GM18951 (cell line): ENCODE data around the gene ZNF70.

Experiments
- POLR2A ChIP-seq: IDR thresholded peaks from 4 replicates; pipeline ENCODE4 v1.6.1; 2011; ENCODE audit warnings: mild to moderate bottlenecking; ENCODE audit not compliant: insufficient read length, insufficient read depth; ENCODE audit errors: extremely low read depth
- in situ Hi-C: fragments of 300-500 bp; cut with MboI; formaldehyde crosslinking; loops from one replicate; pipeline ENCODE4 v1.12.0; 2022; ENCODE audit warnings: low sequenced_read_pairs, mixed read lengths, inconsistent platforms; ENCODE audit not compliant: unreplicated experiment

The ZNF70 gene

GRCh38 chr22:23774114-23774921 lies 23.4 kb upstream of the ZNF70 start:
- no peak for TF ChIP-seq POLR2A
- in situ Hi-C loops = loop anchor here (10.0 kb wide), 1 partner anchor 60 kb away; the partner anchor contains the start of gene DERL3

- in situ Hi-C loops = loop anchor here (10.0 kb wide), 1 partner anchor 61 kb away; the partner anchor contains the start of gene DERL3
- TF ChIP-seq POLR2A = no peak
These were observed 22.7 kb upstream of the ZNF70 start for GRCh38 chr22:23773483-23774113.

- in situ Hi-C loops = loop anchor here (10.0 kb wide), 1 partner anchor 62 kb away; the partner anchor contains the start of gene DERL3
- no peak for TF ChIP-seq POLR2A
These were observed 21.9 kb upstream of the ZNF70 start, which contains the start of gene MMP11 for GRCh38 chr22:23772649-23773473. Gene MMP11 (plus strand): TSS chr22:23772849. CDS start chr22:23772871, 22 bp downstream.

GRCh38 chr22:23772315-23772648 lies 21.4 kb upstream of the ZNF70 start:
- in situ Hi-C loops = loop anchor here (10.0 kb wide), 1 partner anchor 63 kb away; the partner anchor contains the start of gene DERL3
- no peak for TF ChIP-seq POLR2A

- in situ Hi-C loops = no loop called here
- TF ChIP-seq POLR2A = no peak
These were observed 18.5 kb upstream of the ZNF70 start for GRCh38 chr22:23769321-23769965.

GRCh38 chr22:23767673-23768548 lies 17.0 kb upstream of the ZNF70 start, which contains the start of gene CHCHD10:
Gene CHCHD10 (minus strand): TSS chr22:23767972. CDS start chr22:23767874, 98 bp downstream.
- in situ Hi-C loops = no loop called here
- TF ChIP-seq POLR2A = peak; percentile 82

GRCh38 chr22:23767303-23767672 lies 16.4 kb upstream of the ZNF70 start:
- TF ChIP-seq POLR2A = no peak
- in situ Hi-C loops = no loop called here

- in situ Hi-C loops = no loop called here
- TF ChIP-seq POLR2A = no peak
These were observed 14.3 kb upstream of the ZNF70 start for GRCh38 chr22:23764899-23765881.

- in situ Hi-C loops = no loop called here
- TF ChIP-seq POLR2A = no peak
These were observed 13.0 kb upstream of the ZNF70 start for GRCh38 chr22:23763954-23764353.

GRCh38 chr22:23763579-23763945 lies 12.7 kb upstream of the ZNF70 start:
- in situ Hi-C loops = no loop called here
- peak; percentile 8 for TF ChIP-seq POLR2A
